Ectodermal cell (in vitro differentiated cells): ENCODE measurements around the gene ADRA2C.

Source experiments
- H3K27ac ChIP-seq: 2 replicates; pipeline ENCODE4 v1.7.0; 2013; ENCODE audit warnings: mild to moderate bottlenecking, low read depth, low read length; ENCODE audit not compliant: insufficient read depth, poor library complexity, severe bottlenecking
- H3K27me3 ChIP-seq: 2 replicates; pipeline ENCODE4 v1.7.0; 2013; ENCODE audit warnings: mild to moderate bottlenecking, low read length; ENCODE audit not compliant: insufficient read depth, control insufficient read depth, poor library complexity, severe bottlenecking
- H3K36me3 ChIP-seq: one replicate; pipeline ENCODE4 v1.7.0; 2013; ENCODE audit warnings: low read length; ENCODE audit not compliant: control insufficient read depth, insufficient read depth
- H3K4me1 ChIP-seq: one replicate; pipeline ENCODE4 v1.7.0; 2013; ENCODE audit warnings: low read length; ENCODE audit not compliant: control insufficient read depth, insufficient read depth
- H3K4me3 ChIP-seq: 2 replicates; pipeline ENCODE4 v1.7.0; 2013; ENCODE audit warnings: low read depth, low read length, control low read depth; ENCODE audit not compliant: insufficient read depth
- H3K9me3 ChIP-seq: 2 replicates; pipeline ENCODE4 v1.7.0; 2013; ENCODE audit warnings: mild to moderate bottlenecking, low read length, moderate library complexity; ENCODE audit not compliant: control insufficient read depth
- WGBS, 2 experiments: methylation state at CpG; one replicate each; pipeline ENCODE4 v1.1.7; 2013; ENCODE audit warnings: missing lambda C conversion rate in 2 of 2; 5-methylcytosine and 5-hydroxymethylcytosine counted together

The ADRA2C gene

GRCh38 chr4:3776166-3777032 lies 10.2 kb downstream of the ADRA2C start:
- Histone ChIP-seq H3K4me3 (no peak overlapping the region), H3K36me3 (no peaks in the 10 kb centered on the region), H3K4me1 (peaks cover 3% of the 10 kb centered on the region), H3K27me3 (no peaks in the 10 kb centered on the region), H3K27ac (no peak overlapping the region), H3K9me3 (no peaks in the 10 kb centered on the region)
- 90 to 92% methylated on average over 22 of the region's 22 CpGs for WGBS, 2 experiments

- Histone ChIP-seq H3K9me3 (no peaks in the 10 kb centered on the region), H3K4me3 (no peak overlapping the region), H3K36me3 (no peaks in the 10 kb centered on the region), H3K27ac (no peak overlapping the region), H3K4me1 (peaks cover 3% of the 10 kb centered on the region), H3K27me3 (no peaks in the 10 kb centered on the region)
- 87 to 90% methylated on average over 5 of the region's 5 CpGs for WGBS, 2 experiments
Observed at GRCh38 chr4:3777033-3777390, 10.8 kb downstream of the ADRA2C start.

- no peak overlapping the region for H3K27ac ChIP-seq
Observed at GRCh38 chr4:3777669-3778068, 11.5 kb downstream of the ADRA2C start.

GRCh38 chr4:3779509-3779908 lies 13.3 kb downstream of the ADRA2C start:
- Histone ChIP-seq H3K27me3 (no peaks in the 10 kb centered on the region), H3K4me3 (no peak overlapping the region), H3K9me3 (no peaks in the 10 kb centered on the region), H3K4me1 (no peaks in the 10 kb centered on the region), H3K27ac (no peak overlapping the region), H3K36me3 (no peaks in the 10 kb centered on the region)
- WGBS, 2 experiments = 92 to 95% methylated on average over 6 of the region's 6 CpGs

More at GRCh38 chr4:3777669-3778068, 11.5 kb downstream of the ADRA2C start:
- Histone ChIP-seq H3K27me3 (no peaks in the 10 kb centered on the region), H3K9me3 (no peaks in the 10 kb centered on the region), H3K4me3 (no peak overlapping the region), H3K4me1 (peaks cover 3% of the 10 kb centered on the region), H3K36me3 (no peaks in the 10 kb centered on the region)
- 92 to 93% methylated on average over 13 of the region's 13 CpGs for WGBS, 2 experiments

GRCh38 chr4:3780347-3781171 lies 14.4 kb downstream of the ADRA2C start:
- Histone ChIP-seq H3K27ac (no peak overlapping the region), H3K36me3 (no peaks in the 10 kb centered on the region), H3K9me3 (no peaks in the 10 kb centered on the region), H3K4me3 (no peak overlapping the region), H3K4me1 (no peaks in the 10 kb centered on the region), H3K27me3 (no peaks in the 10 kb centered on the region)
- 77 to 80% methylated on average over 21 of the region's 21 CpGs for WGBS, 2 experiments

- no peak overlapping the region for H3K27ac ChIP-seq
- WGBS, 2 experiments = 91 to 95% methylated on average over 19 of the region's 19 CpGs
- H3K4me3 ChIP-seq = no peak overlapping the region
Observed at GRCh38 chr4:3781193-3781886, 15.2 kb downstream of the ADRA2C start.

GRCh38 chr4:3781997-3782930 lies 16.1 kb downstream of the ADRA2C start:
- Histone ChIP-seq H3K4me3 (no peak overlapping the region), H3K4me1 (no peaks in the 10 kb centered on the region), H3K27me3 (no peaks in the 10 kb centered on the region), H3K36me3 (no peaks in the 10 kb centered on the region), H3K9me3 (no peaks in the 10 kb centered on the region), H3K27ac (no peak overlapping the region)
- 86 to 88% methylated on average over 25 of the region's 25 CpGs for WGBS, 2 experiments

More at GRCh38 chr4:3781193-3781886, 15.2 kb downstream of the ADRA2C start:
- Histone ChIP-seq H3K9me3 (no peaks in the 10 kb centered on the region), H3K36me3 (no peaks in the 10 kb centered on the region), H3K27me3 (no peaks in the 10 kb centered on the region), H3K4me1 (no peaks in the 10 kb centered on the region)

GRCh38 chr4:3783693-3784306 lies 17.6 kb downstream of the ADRA2C start:
- Histone ChIP-seq H3K9me3 (no peaks in the 10 kb centered on the region), H3K4me1 (no peaks in the 10 kb centered on the region), H3K27ac (no peak overlapping the region), H3K36me3 (no peaks in the 10 kb centered on the region), H3K27me3 (no peaks in the 10 kb centered on the region), H3K4me3 (no peak overlapping the region)
- 61 to 64% methylated on average over 27 of the region's 27 CpGs for WGBS, 2 experiments
